ENCODE data around the gene C1RL. TPM values are rescaled to one million over a fixed set of nuclear protein-coding genes. Genes with fewer than 3 reads are reported as not detected.

C1RL gene
- total RNA-seq, 2 experiments from 2014 or later: 3.0 to 10.4 TPM

- BruUV-seq (replicated peaks): no TSS peak
- Histone ChIP-seq H3K36me3 (ENCODE audit: insufficient read depth, low read length) (no peaks in the 10 kb centered on the region), H3K79me2 (ENCODE audit: insufficient read depth, low read depth, low read length) (no peaks in the 10 kb centered on the region), H3K4me1 (ENCODE audit: insufficient read depth, low read length, poor library complexity, severe bottlenecking) (peaks cover 3% of the 10 kb centered on the region), H3K9me3 (ENCODE audit: low read length) (peaks cover 8% of the 10 kb centered on the region; the same call in 1 of the 2 replicates), H3K4me2 (ENCODE audit: low read length) (no peak overlapping the region), H4K20me1 (ENCODE audit: insufficient read depth, low read length) (no peaks in the 10 kb centered on the region), H3K27ac (ENCODE audit: low read depth, low read length, poor library complexity, severe bottlenecking) (no peak overlapping the region), H3K4me3 (ENCODE audit: low read depth, low read length, poor library complexity, severe bottlenecking) (no peak overlapping the region), H3K9me2 (ENCODE audit: insufficient read depth, low read length) (no peaks in the 10 kb centered on the region), H2AFZ (ENCODE audit: low read length) (no peak overlapping the region)
- POLR2A ChIA-PET: no interaction called here
- intact Hi-C loops (cut with micrococcal nuclease; ENCODE audit: unreplicated experiment): no loop called here
- no peak for DNase-seq (ENCODE audit: low spot score)
- no peak for TF ChIP-seq EZH2phosphoT487 (IDR thresholded peaks at IDR 0.05; ENCODE audit: borderline replicate concordance, low read depth, low read length)
- no peak for TF ChIP-seq CTCF (conservative IDR thresholded peaks at IDR 0.05; ENCODE audit: low read length)
- CTCF ChIA-PET (ENCODE audit: unreplicated experiment): interaction anchor here (0.7 kb wide), 1 partner anchor 13 kb away, joined by 3 read pairs; no protein-coding TSS in a partner anchor
Observed at GRCh38 chr12:7089196-7089871, 19.7 kb downstream of the C1RL start.

GRCh38 chr12:7083125-7083524, 25.9 kb downstream of the C1RL start:
- Histone ChIP-seq H3K4me3 (ENCODE audit: low read depth, low read length, poor library complexity, severe bottlenecking) (no peak overlapping the region), H3K27ac (ENCODE audit: low read depth, low read length, poor library complexity, severe bottlenecking) (no peak overlapping the region), H3K9me3 (ENCODE audit: low read length) (peaks cover 14% of the 10 kb centered on the region; the same call in 1 of the 2 replicates), H4K20me1 (ENCODE audit: insufficient read depth, low read length) (no peaks in the 10 kb centered on the region), H3K36me3 (ENCODE audit: insufficient read depth, low read length) (no peaks in the 10 kb centered on the region), H3K4me1 (ENCODE audit: insufficient read depth, low read length, poor library complexity, severe bottlenecking) (no peaks in the 10 kb centered on the region), H2AFZ (ENCODE audit: low read length) (no peak overlapping the region), H3K4me2 (ENCODE audit: low read length) (no peak overlapping the region), H3K9me2 (ENCODE audit: insufficient read depth, low read length) (no peaks in the 10 kb centered on the region), H3K79me2 (ENCODE audit: insufficient read depth, low read depth, low read length) (no peaks in the 10 kb centered on the region)
- CTCF ChIA-PET (ENCODE audit: unreplicated experiment): no interaction called here
- intact Hi-C loops (cut with micrococcal nuclease; ENCODE audit: unreplicated experiment): no loop called here
- no peak for DNase-seq (ENCODE audit: low spot score)
- BruUV-seq (replicated peaks): no TSS peak
- TF ChIP-seq EZH2phosphoT487 (IDR thresholded peaks at IDR 0.05; ENCODE audit: borderline replicate concordance, low read depth, low read length): no peak
- TF ChIP-seq CTCF (conservative IDR thresholded peaks at IDR 0.05; ENCODE audit: low read length): no peak
- POLR2A ChIA-PET: no interaction called here

GRCh38 chr12:7081037-7081436, 28.0 kb downstream of the C1RL start:
- no peaks in the 10 kb centered on the region for H4K20me1 ChIP-seq (ENCODE audit: insufficient read depth, low read length)
- H3K9me3 ChIP-seq (ENCODE audit: low read length): peaks cover 14% of the 10 kb centered on the region; the same call in 1 of the 2 replicates
- H3K36me3 ChIP-seq (ENCODE audit: insufficient read depth, low read length): no peaks in the 10 kb centered on the region
- TF ChIP-seq EZH2phosphoT487 (IDR thresholded peaks at IDR 0.05; ENCODE audit: borderline replicate concordance, low read depth, low read length): no peak
- no peak for TF ChIP-seq CTCF (conservative IDR thresholded peaks at IDR 0.05; ENCODE audit: low read length)
- H3K4me1 ChIP-seq (ENCODE audit: insufficient read depth, low read length, poor library complexity, severe bottlenecking): no peaks in the 10 kb centered on the region
- H2AFZ ChIP-seq (ENCODE audit: low read length): no peak overlapping the region
- POLR2A ChIA-PET: no interaction called here
- BruUV-seq (replicated peaks): no TSS peak
- no peak overlapping the region for H3K4me3 ChIP-seq (ENCODE audit: low read depth, low read length, poor library complexity, severe bottlenecking)
- no peaks in the 10 kb centered on the region for H3K9me2 ChIP-seq (ENCODE audit: insufficient read depth, low read length)
- DNase-seq (ENCODE audit: low spot score): no peak
- H3K79me2 ChIP-seq (ENCODE audit: insufficient read depth, low read depth, low read length): no peaks in the 10 kb centered on the region
- CTCF ChIA-PET (ENCODE audit: unreplicated experiment): no interaction called here
- H3K27ac ChIP-seq (ENCODE audit: low read depth, low read length, poor library complexity, severe bottlenecking): no peak overlapping the region
- H3K4me2 ChIP-seq (ENCODE audit: low read length): no peak overlapping the region
- intact Hi-C loops (cut with micrococcal nuclease; ENCODE audit: unreplicated experiment): no loop called here
